ENCODE data around the gene ZBTB17. TPM values are rescaled to one million over a fixed set of nuclear protein-coding genes. Genes with fewer than 3 reads are reported as not detected.

ZBTB17 gene
- polyA plus RNA-seq, 1 experiment: 43.3 TPM

DNA sequence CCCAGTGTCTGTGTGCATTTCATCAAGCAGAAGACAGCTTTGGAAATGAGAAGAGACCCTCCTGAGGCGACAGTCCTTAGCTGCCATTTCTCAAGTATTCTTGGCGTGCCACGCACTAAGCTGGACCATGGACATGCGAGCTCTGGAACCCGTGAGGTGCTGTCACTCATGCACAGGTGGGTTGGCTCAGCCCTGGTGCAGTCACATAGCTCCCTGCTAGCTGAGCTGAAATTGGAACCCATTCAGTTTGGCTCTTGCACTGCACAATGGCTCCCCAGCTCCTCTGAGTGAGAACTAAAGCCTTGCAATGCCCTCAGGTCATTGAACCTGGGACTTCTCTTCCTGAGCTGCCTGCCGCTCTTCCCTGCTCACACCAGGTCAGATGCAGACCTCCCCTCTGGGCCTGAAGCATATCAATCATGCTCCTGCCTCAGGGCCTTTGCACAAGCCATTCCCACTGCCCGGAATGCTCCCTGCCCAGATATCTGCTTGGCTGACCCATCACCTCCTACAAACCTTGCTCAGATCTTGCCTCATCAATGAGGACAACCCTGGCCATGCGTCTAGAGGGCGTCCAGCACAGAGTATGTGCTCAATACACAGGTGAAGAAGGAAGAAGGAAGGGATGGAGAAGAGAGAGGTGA is 21.9 kb upstream of the ZBTB17 start:
- Histone ChIP-seq H3K36me3 (ENCODE audit: control insufficient read depth, insufficient read depth, low read length) (no peaks in the 10 kb centered on the region), H3K27me3 (ENCODE audit: control insufficient read depth, insufficient read depth, low read length) (peaks cover 3% of the 10 kb centered on the region), H3K4me3 (ENCODE audit: low read depth, low read length) (no peak overlapping the region)
- TF ChIP-seq, protein P1, sequence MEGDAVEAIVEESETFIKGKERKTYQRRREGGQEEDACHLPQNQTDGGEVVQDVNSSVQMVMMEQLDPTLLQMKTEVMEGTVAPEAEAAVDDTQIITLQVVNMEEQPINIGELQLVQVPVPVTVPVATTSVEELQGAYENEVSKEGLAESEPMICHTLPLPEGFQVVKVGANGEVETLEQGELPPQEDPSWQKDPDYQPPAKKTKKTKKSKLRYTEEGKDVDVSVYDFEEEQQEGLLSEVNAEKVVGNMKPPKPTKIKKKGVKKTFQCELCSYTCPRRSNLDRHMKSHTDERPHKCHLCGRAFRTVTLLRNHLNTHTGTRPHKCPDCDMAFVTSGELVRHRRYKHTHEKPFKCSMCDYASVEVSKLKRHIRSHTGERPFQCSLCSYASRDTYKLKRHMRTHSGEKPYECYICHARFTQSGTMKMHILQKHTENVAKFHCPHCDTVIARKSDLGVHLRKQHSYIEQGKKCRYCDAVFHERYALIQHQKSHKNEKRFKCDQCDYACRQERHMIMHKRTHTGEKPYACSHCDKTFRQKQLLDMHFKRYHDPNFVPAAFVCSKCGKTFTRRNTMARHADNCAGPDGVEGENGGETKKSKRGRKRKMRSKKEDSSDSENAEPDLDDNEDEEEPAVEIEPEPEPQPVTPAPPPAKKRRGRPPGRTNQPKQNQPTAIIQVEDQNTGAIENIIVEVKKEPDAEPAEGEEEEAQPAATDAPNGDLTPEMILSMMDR (IDR thresholded peaks at IDR 0.05; ENCODE audit: insufficient read depth, low read depth, low read length): no peak
- ChIA-PET POLR2A (no interaction called here), CTCF (interaction anchor here (0.8 to 3.4 kb wide), 7 partner anchors 11 to 209 kb away, joined by 3 to 15 read pairs (median 4); no protein-coding TSS in a partner anchor)
- DNase-seq (ENCODE audit: low read depth): no peak

DNA sequence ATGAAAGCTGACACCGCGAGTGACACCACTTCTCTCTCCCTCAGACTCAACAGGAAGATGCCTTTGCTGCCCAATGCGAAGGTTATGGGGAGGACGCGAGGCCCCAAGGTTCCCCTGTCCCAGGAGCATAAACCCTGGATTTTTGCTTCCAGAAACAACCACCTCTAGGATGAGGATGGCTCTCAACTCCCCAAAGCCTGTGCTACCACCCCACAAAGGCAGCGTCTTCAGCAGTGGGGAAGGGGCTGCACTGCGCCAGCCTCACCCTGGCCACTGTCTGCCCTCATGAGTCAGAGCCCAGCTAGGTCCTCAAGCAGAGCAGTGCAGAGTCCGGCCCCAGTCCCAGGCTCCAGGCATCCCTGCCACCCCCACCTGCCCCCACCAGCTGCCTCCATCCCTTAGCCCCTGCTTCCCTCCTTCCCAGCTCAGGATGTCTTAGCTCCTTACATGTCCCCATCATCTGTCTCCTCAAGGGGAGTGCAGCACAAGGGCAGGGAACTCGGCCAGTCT is 21.2 kb upstream of the ZBTB17 start:
- H3K36me3 ChIP-seq (ENCODE audit: control insufficient read depth, insufficient read depth, low read length): no peaks in the 10 kb centered on the region
- H3K27me3 ChIP-seq (ENCODE audit: control insufficient read depth, insufficient read depth, low read length): peaks cover 3% of the 10 kb centered on the region
- no peak overlapping the region for H3K4me3 ChIP-seq (ENCODE audit: low read depth, low read length)
- TF ChIP-seq, protein P1 (IDR thresholded peaks at IDR 0.05; ENCODE audit: insufficient read depth, low read depth, low read length): no peak
- no peak for DNase-seq (ENCODE audit: low read depth)
- ChIA-PET POLR2A (no interaction called here), CTCF (interaction anchor here (0.8 to 3.4 kb wide), 6 partner anchors 11 to 206 kb away, joined by 3 to 15 read pairs (median 8); no protein-coding TSS in a partner anchor)

- peaks cover 3% of the 10 kb centered on the region for H3K27me3 ChIP-seq (ENCODE audit: control insufficient read depth, insufficient read depth, low read length)
- no peak for DNase-seq (ENCODE audit: low read depth)
- ChIA-PET POLR2A (interaction anchor here (0.7 kb wide), 1 partner anchor 281 kb away, joined by 4 read pairs; no protein-coding TSS in a partner anchor), CTCF (interaction anchor here (0.5 to 3.4 kb wide), 36 partner anchors 8 to 207 kb away, joined by 3 to 54 read pairs (median 5); partner anchors contain the start of genes SPEN, SRARP and ZBTB17)
- no peaks in the 10 kb centered on the region for H3K36me3 ChIP-seq (ENCODE audit: control insufficient read depth, insufficient read depth, low read length)
- TF ChIP-seq, protein P1 (IDR thresholded peaks at IDR 0.05; ENCODE audit: insufficient read depth, low read depth, low read length): peak; percentile 99
- H3K4me3 ChIP-seq (ENCODE audit: low read depth, low read length): no peak overlapping the region
Observed at GRCh38 chr1:15994590-15995351, 18.9 kb upstream of the ZBTB17 start.

- ChIA-PET CTCF (interaction anchor here (1.0 to 3.4 kb wide), 23 partner anchors 9 to 202 kb away, joined by 3 to 54 read pairs (median 6); partner anchors contain the start of genes SPEN and SRARP), POLR2A (no interaction called here)
- TF ChIP-seq, protein P1 (IDR thresholded peaks at IDR 0.05; ENCODE audit: insufficient read depth, low read depth, low read length): no peak
- Histone ChIP-seq H3K27me3 (ENCODE audit: control insufficient read depth, insufficient read depth, low read length) (peaks cover 3% of the 10 kb centered on the region), H3K4me3 (ENCODE audit: low read depth, low read length) (no peak overlapping the region), H3K36me3 (ENCODE audit: control insufficient read depth, insufficient read depth, low read length) (no peaks in the 10 kb centered on the region)
- DNase-seq (ENCODE audit: low read depth): no peak
Observed at GRCh38 chr1:15994081-15994480, 18.2 kb upstream of the ZBTB17 start.

- no peak overlapping the region for H3K4me3 ChIP-seq (ENCODE audit: low read depth, low read length)
- no peaks in the 10 kb centered on the region for H3K36me3 ChIP-seq (ENCODE audit: control insufficient read depth, insufficient read depth, low read length)
- DNase-seq (ENCODE audit: low read depth): no peak
- H3K27me3 ChIP-seq (ENCODE audit: control insufficient read depth, insufficient read depth, low read length): no peaks in the 10 kb centered on the region; the same call in none of the 2 replicates
- ChIA-PET POLR2A (no interaction called here), CTCF (interaction anchor here (1.4 to 3.4 kb wide), 13 partner anchors 11 to 202 kb away, joined by 4 to 54 read pairs (median 10); partner anchors contain the start of gene SRARP)
- TF ChIP-seq, protein P1 (IDR thresholded peaks at IDR 0.05; ENCODE audit: insufficient read depth, low read depth, low read length): no peak
Observed at GRCh38 chr1:15993666-15994065, 17.8 kb upstream of the ZBTB17 start.
